ENCODE measurements around the gene WDR4.

WDR4 gene

GRCh38 chr21:42858957-42859890, 20.1 kb downstream of the WDR4 start:
- Histone ChIP-seq H3K4me1 (ENCODE audit: insufficient read depth, low read length) (no peaks in the 10 kb centered on the region), H3K27me3 (ENCODE audit: insufficient read depth, low read length) (no peaks in the 10 kb centered on the region), H3K9me3 (ENCODE audit: insufficient read depth, low read depth, low read length) (no peaks in the 10 kb centered on the region), H3K27ac (ENCODE audit: low read depth, low read length) (no peak overlapping the region), H3K4me3 (ENCODE audit: low read length) (no peak overlapping the region), H3K9ac (ENCODE audit: low read depth, low read length) (no peak overlapping the region), H3K36me3 (ENCODE audit: insufficient read depth, low read length) (peaks cover 94% of the 10 kb centered on the region)
- 95% methylated on average over 33 of the region's 34 CpGs for WGBS

DNA sequence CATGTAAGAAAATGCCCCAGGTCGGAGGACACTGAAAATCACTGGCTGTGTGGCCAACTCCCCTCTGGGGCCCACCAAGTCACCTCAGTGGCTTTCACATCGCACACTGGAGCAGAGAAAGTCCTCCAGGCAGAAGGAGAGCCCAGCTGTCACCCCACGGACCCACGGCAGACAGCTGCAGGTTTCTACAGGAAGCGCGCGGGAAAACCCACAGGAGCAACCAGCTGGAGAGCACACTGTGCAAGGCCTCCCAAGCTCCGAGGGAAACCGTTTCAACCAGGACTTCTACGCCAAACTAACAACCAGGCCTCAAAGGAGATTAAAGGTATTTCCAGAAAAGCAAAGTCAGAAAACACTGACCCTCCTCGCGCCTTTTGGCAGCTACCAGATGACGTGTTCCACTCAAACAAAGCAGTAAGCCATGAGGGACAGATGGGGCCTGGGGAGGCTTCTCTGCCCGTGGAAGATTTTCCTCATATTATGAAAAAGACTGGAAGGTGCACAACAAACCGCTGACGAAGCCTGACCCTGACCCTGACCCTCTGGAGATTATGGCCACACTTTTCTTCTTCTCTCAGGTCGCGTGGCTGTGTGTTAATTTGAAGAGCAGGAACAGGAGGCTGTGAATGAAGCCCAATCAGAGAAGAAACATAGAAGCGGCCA, 21.0 kb downstream of the WDR4 start:
- 94% methylated on average over 17 of the region's 19 CpGs for WGBS
- no peak overlapping the region for H3K4me3 ChIP-seq (ENCODE audit: low read length)
- no peak overlapping the region for H3K9ac ChIP-seq (ENCODE audit: low read depth, low read length)
- no peaks in the 10 kb centered on the region for H3K9me3 ChIP-seq (ENCODE audit: insufficient read depth, low read depth, low read length)
- no peak overlapping the region for H3K27ac ChIP-seq (ENCODE audit: low read depth, low read length)
- no peaks in the 10 kb centered on the region for H3K27me3 ChIP-seq (ENCODE audit: insufficient read depth, low read length)
- H3K36me3 ChIP-seq (ENCODE audit: insufficient read depth, low read length), result peaks cover 97% of the 10 kb centered on the region
- H3K4me1 ChIP-seq (ENCODE audit: insufficient read depth, low read length), result no peaks in the 10 kb centered on the region

DNA sequence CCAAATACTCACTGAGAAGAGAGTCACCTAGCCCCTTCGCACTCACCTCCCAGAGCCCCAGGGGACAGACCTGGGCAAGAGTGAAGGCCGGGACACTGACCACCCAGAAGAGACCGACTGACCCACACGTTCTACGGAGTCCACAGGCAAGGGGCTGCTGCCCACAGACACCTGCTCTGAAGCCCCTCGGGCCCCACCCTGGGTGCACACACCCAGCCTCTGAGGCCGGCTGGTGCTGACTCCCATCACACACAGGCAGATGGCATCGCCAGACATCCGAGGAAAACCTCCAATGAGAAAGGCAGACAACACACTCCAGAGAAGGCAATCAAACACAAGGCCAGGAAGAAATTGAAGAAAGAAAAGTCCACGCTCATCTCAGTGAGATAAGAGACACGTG, 22.1 kb downstream of the WDR4 start:
- no peaks in the 10 kb centered on the region for H3K27me3 ChIP-seq (ENCODE audit: insufficient read depth, low read length)
- 97% methylated on average over 11 of the region's 11 CpGs for WGBS
- H3K36me3 ChIP-seq (ENCODE audit: insufficient read depth, low read length), result peaks cover 95% of the 10 kb centered on the region

DNA sequence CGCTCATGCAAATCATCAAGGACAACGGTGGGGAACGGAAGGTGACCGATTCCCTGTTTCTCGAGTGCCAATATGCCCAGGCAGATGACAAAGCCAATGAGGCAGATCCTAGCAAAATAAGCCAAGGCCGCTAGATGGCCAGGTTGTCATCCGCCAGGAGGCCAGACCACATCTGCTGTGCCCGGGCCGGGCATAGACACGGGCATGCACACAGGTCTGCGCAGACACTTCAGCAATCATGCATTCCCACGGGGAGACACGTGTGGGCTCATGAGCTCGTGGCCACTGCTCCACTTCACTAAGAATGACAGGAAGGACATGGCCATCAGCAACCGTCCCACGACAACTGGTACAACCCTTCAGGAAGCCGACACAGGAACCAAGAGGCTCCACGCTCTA, 23.4 kb downstream of the WDR4 start:
- Histone ChIP-seq H3K4me1 (ENCODE audit: insufficient read depth, low read length) (no peaks in the 10 kb centered on the region), H3K27me3 (ENCODE audit: insufficient read depth, low read length) (no peaks in the 10 kb centered on the region), H3K9ac (ENCODE audit: low read depth, low read length) (no peak overlapping the region), H3K4me3 (ENCODE audit: low read length) (no peak overlapping the region), H3K9me3 (ENCODE audit: insufficient read depth, low read depth, low read length) (no peaks in the 10 kb centered on the region), H3K36me3 (ENCODE audit: insufficient read depth, low read length) (peaks cover 98% of the 10 kb centered on the region), H3K27ac (ENCODE audit: low read depth, low read length) (no peak overlapping the region)
- WGBS, result 97% methylated on average over 18 of the region's 18 CpGs

More for the DNA sequence above, 22.1 kb downstream of the WDR4 start:
- H3K4me1 ChIP-seq (ENCODE audit: insufficient read depth, low read length), result no peaks in the 10 kb centered on the region
- H3K9ac ChIP-seq (ENCODE audit: low read depth, low read length), result no peak overlapping the region
- H3K4me3 ChIP-seq (ENCODE audit: low read length), result no peak overlapping the region
- no peaks in the 10 kb centered on the region for H3K9me3 ChIP-seq (ENCODE audit: insufficient read depth, low read depth, low read length)
- no peak overlapping the region for H3K27ac ChIP-seq (ENCODE audit: low read depth, low read length)

DNA sequence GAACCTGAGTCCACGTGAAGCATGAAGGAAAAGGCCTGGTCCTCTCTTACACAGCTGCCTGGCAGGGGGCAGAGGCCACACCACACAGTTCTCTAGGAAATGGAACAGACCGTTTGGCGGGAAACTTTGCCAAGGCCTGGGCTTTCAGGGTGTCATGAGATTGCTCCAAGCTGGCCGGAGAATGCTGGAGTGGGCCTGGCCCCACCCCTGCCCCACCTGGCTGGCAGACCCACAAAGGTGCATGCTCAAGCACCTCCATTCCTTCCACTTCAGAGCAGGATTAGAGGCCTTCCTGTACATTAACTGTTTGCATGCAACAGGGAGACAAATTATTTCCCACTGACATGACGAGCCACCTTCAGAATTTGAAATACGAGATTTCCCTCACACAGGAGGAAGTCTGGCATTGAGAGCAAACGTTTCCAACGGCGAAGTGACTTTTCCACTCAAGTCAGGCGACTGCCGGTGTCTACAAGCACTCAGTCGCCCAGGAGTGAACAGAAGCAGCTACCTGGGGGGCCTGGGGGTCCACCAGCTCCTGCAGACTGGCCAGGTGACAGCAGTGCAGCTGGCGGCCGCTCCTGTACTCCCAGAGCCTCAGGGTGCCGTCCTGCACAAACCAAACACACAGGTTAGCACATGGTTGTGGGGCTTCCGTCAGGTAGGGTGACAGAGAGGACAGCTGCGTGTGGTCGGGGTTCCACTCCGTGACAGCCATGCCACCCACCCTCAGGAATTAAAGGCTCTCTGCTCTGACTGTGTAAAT, 24.0 kb downstream of the WDR4 start:
- Histone ChIP-seq H3K4me1 (ENCODE audit: insufficient read depth, low read length) (no peaks in the 10 kb centered on the region), H3K27ac (ENCODE audit: low read depth, low read length) (no peak overlapping the region), H3K27me3 (ENCODE audit: insufficient read depth, low read length) (no peaks in the 10 kb centered on the region), H3K9me3 (ENCODE audit: insufficient read depth, low read depth, low read length) (no peaks in the 10 kb centered on the region), H3K9ac (ENCODE audit: low read depth, low read length) (no peak overlapping the region), H3K4me3 (ENCODE audit: low read length) (no peak overlapping the region), H3K36me3 (ENCODE audit: insufficient read depth, low read length) (peaks cover 99% of the 10 kb centered on the region)
- 95% methylated on average over 19 of the region's 19 CpGs for WGBS

DNA sequence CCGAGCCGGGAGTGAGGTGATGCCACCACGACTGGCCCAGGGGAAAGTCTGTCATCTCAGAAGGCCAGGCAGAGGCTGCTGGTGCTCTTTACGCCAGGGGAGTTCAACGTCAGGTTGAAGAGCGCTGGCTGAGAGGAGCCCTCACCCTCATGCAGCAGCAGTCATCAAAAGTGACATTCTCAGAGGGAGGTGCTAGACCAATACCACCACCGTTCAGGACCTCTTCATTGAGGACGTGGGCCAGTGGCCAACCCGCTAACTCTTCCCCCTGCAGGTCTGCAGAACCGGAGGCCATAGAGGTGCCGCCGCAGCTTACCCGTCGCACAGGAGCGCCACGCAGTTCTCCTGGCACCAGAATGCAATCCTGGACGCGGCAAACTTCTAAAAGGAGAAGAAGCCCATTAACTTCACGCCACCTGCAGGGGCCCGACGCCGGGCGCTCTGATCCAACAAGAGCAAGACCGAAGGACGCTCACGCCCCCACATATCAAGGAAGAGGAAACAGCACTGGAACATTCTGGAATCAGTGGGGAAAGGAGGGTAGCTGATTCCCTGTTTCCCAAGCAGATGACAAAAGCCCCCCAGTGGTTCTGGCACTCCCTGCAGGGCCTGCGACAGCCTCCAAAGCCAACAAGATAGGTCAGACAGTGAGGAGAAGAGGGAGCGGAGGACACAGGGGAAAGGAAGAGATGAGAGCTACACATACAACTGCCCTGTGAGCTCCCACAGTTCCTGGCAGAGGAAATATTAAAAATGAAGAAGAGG, 24.9 kb downstream of the WDR4 start:
- peaks cover 99% of the 10 kb centered on the region for H3K36me3 ChIP-seq (ENCODE audit: insufficient read depth, low read length)
- no peaks in the 10 kb centered on the region for H3K9me3 ChIP-seq (ENCODE audit: insufficient read depth, low read depth, low read length)
- H3K27me3 ChIP-seq (ENCODE audit: insufficient read depth, low read length), result no peaks in the 10 kb centered on the region
- H3K4me1 ChIP-seq (ENCODE audit: insufficient read depth, low read length), result no peaks in the 10 kb centered on the region
- WGBS, result 96% methylated on average over 28 of the region's 28 CpGs
- H3K27ac ChIP-seq (ENCODE audit: low read depth, low read length), result no peak overlapping the region
- H3K4me3 ChIP-seq (ENCODE audit: low read length), result no peak overlapping the region
- no peak overlapping the region for H3K9ac ChIP-seq (ENCODE audit: low read depth, low read length)

- H3K36me3 ChIP-seq (ENCODE audit: insufficient read depth, low read length), result peaks cover 98% of the 10 kb centered on the region
- H3K27ac ChIP-seq (ENCODE audit: low read depth, low read length), result no peak overlapping the region
- WGBS, result 96% methylated on average over 20 of the region's 20 CpGs
Observed at GRCh38 chr21:42853621-42854020, 25.7 kb downstream of the WDR4 start.

GRCh38 chr21:42852925-42853570, 26.3 kb downstream of the WDR4 start:
- Histone ChIP-seq H3K9me3 (ENCODE audit: insufficient read depth, low read depth, low read length) (no peaks in the 10 kb centered on the region), H3K4me3 (ENCODE audit: low read length) (no peak overlapping the region), H3K27ac (ENCODE audit: low read depth, low read length) (no peak overlapping the region), H3K36me3 (ENCODE audit: insufficient read depth, low read length) (peaks cover 93% of the 10 kb centered on the region), H3K27me3 (ENCODE audit: insufficient read depth, low read length) (no peaks in the 10 kb centered on the region), H3K4me1 (ENCODE audit: insufficient read depth, low read length) (no peaks in the 10 kb centered on the region), H3K9ac (ENCODE audit: low read depth, low read length) (no peak overlapping the region)
- WGBS, result 96% methylated on average over 20 of the region's 20 CpGs

More at GRCh38 chr21:42853621-42854020, 25.7 kb downstream of the WDR4 start:
- Histone ChIP-seq H3K4me1 (ENCODE audit: insufficient read depth, low read length) (no peaks in the 10 kb centered on the region), H3K9ac (ENCODE audit: low read depth, low read length) (no peak overlapping the region), H3K9me3 (ENCODE audit: insufficient read depth, low read depth, low read length) (no peaks in the 10 kb centered on the region), H3K4me3 (ENCODE audit: low read length) (no peak overlapping the region), H3K27me3 (ENCODE audit: insufficient read depth, low read length) (no peaks in the 10 kb centered on the region)

GRCh38 chr21:42851812-42852665, 27.3 kb downstream of the WDR4 start:
- Histone ChIP-seq H3K4me1 (ENCODE audit: insufficient read depth, low read length) (no peaks in the 10 kb centered on the region), H3K27me3 (ENCODE audit: insufficient read depth, low read length) (no peaks in the 10 kb centered on the region), H3K27ac (ENCODE audit: low read depth, low read length) (no peak overlapping the region), H3K36me3 (ENCODE audit: insufficient read depth, low read length) (peaks cover 93% of the 10 kb centered on the region), H3K4me3 (ENCODE audit: low read length) (no peak overlapping the region), H3K9ac (ENCODE audit: low read depth, low read length) (no peak overlapping the region), H3K9me3 (ENCODE audit: insufficient read depth, low read depth, low read length) (no peaks in the 10 kb centered on the region)
- WGBS, result 94% methylated on average over 19 of the region's 19 CpGs

Measured in HUES64 (cell line).